H1 (cell line): ENCODE measurements around the gene BCKDHB. TPM values are rescaled to one million over a fixed set of nuclear protein-coding genes. Genes with fewer than 3 reads are reported as not detected.

Experiments used
- BCL11A ChIP-seq, 2 experiments: IDR thresholded peaks; one replicate each; pipeline ENCODE4 v1.6.1; 2011; ENCODE audit warnings: low read depth in 2 of 2, low read length in 2 of 2, mild to moderate bottlenecking in 2 of 2
- CHD7 ChIP-seq: fragments of 300-600 bp; sonication (generic); IDR thresholded peaks from 2 replicates; pipeline ENCODE4 v1.7.1; 2012; ENCODE audit warnings: low read length, moderate library complexity, mild to moderate bottlenecking, inconsistent platforms; ENCODE audit not compliant: insufficient replicate concordance
- FOSL1 ChIP-seq: IDR thresholded peaks from 2 replicates; pipeline ENCODE4 v1.6.1; 2011; ENCODE audit warnings: mild to moderate bottlenecking, low read depth, low read length, moderate library complexity; ENCODE audit not compliant: insufficient read depth
- JUN ChIP-seq: IDR thresholded peaks from 2 replicates; pipeline ENCODE4 v1.6.1; 2011; ENCODE audit warnings: low read depth, mild to moderate bottlenecking, improper control_type of control experiment, low read length
- RAD21 ChIP-seq, 2 experiments: IDR thresholded peaks in 1 of 2; conservative IDR thresholded peaks in 1 of 2; 2 replicates each; pipeline ENCODE4 v1.6.1; 2011; ENCODE audit warnings: low read depth in 2 of 2, low read length in 2 of 2, improper control_type of control experiment in 1 of 2, inconsistent platforms in 1 of 2, mild to moderate bottlenecking in 1 of 2, moderate library complexity in 1 of 2
- SP1 ChIP-seq: IDR thresholded peaks from 2 replicates; pipeline ENCODE4 v1.6.1; 2011; ENCODE audit warnings: low read depth, low read length
- USF2 ChIP-seq: IDR thresholded peaks from 2 replicates; pipeline ENCODE4 v1.6.1; 2011; ENCODE audit warnings: low read length, improper control_type of control experiment
- polyA plus RNA-seq, 7 experiments: library from polyadenylated mRNA; depleted of rRNA in 3 of 7; stranded (reverse) in 5 of 7; unstranded in 2 of 7; fragments of >200 nt in 5 of 7; fragments of 200-250 nt in 2 of 7; gene quantifications; 1 replicate in 5 of 7; 2 replicates in 1 of 7; 4 replicates in 1 of 7; pipeline versions ENCODE4 v1.2.1 to v1.2.3, GENCODE V29; 2011 to 2013; ENCODE audit warnings: missing spikeins in 2 of 7, mixed read lengths in 2 of 7
- total RNA-seq: library from RNA; stranded (reverse); fragmentation: NEBNext Ultra II Directional; extraction: Animal tissue kit (Norgen Biotek cat#: 25700); gene quantifications from 2 replicates; pipeline ENCODE4 v1.2.1, GENCODE V29; 2021
- TF ChIP-seq, protein P1 (sequence below): IDR thresholded peaks from 2 replicates; pipeline ENCODE4 v1.6.1; 2012; ENCODE audit warnings: inconsistent platforms

The BCKDHB gene
- total and polyA plus RNA-seq, 2 of the 8 experiments (the other 6 are each of a cell fraction or from before 2014, with no cell fraction given) = 22.1 to 30.8 TPM

DNA sequence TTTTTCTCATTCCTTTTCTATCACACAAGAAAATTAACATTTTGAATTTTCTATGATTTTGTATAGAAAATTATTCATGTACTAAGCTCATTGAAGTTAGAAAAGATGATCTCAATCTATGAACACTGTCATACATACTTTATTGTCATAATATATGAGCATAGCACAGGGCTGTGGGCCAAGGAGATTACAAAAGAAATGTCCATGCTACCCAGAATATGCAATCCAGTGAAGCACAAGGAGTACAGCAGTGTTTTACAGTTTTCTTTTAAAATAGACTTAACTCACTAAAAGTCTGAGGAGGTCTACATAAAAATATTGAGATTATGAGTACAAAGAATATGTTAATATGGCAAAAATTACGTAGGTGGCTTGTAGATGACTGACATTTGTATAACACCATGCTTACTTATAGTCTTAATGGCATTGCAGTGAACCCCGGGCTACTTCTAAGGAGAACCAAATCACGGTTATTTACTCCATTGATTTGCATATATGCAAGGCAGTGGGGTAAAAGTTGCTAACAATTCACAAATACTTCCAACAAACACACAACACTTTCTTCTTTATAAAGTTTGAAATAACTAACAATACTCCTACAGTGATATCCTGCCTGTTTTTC is 257.1 kb downstream of the BCKDHB start (continued):
- TF ChIP-seq RAD21 (IDR thresholded peaks at IDR 0.05 in 1 of 2, conservative IDR thresholded peaks at IDR 0.05 in 1 of 2; ENCODE audit: low read depth in 2 of 2, low read length in 2 of 2) = no peak
- TF ChIP-seq, protein P1, sequence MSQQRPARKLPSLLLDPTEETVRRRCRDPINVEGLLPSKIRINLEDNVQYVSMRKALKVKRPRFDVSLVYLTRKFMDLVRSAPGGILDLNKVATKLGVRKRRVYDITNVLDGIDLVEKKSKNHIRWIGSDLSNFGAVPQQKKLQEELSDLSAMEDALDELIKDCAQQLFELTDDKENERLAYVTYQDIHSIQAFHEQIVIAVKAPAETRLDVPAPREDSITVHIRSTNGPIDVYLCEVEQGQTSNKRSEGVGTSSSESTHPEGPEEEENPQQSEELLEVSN = no peak
- no peak for TF ChIP-seq USF2
- TF ChIP-seq FOSL1 = no peak
- no peak for TF ChIP-seq JUN
- no peak for TF ChIP-seq CHD7
- TF ChIP-seq SP1 = no peak
- TF ChIP-seq BCL11A (IDR thresholded peaks at IDR 0.05; ENCODE audit: low read depth in 2 of 2, low read length in 2 of 2) = no peak
